Upper lobe of right lung (tissue), 1 donor: ENCODE measurements around the gene EXO1. TPM values are rescaled to one million over a fixed set of nuclear protein-coding genes. Genes with fewer than 3 reads are reported as not detected.

Experiments used
- ATAC-seq: fragments of 200-7000 bp; cut with Tn5 transposase; one replicate; pipeline ENCODE4 v1.9.1; 2020; ENCODE audit warnings: mild to moderate bottlenecking, moderate library complexity
- DNase-seq: peaks from one replicate; pipeline ENCODE4 v3.0.0-alpha.2; 2020
- H3K27ac ChIP-seq: fragments of 200-600 bp; one replicate; pipeline ENCODE4 v1.8.0; 2022
- H3K27me3 ChIP-seq: fragments of 200-600 bp; one replicate; pipeline ENCODE4 v1.8.0; 2022; ENCODE audit warnings: mild to moderate bottlenecking
- H3K36me3 ChIP-seq: fragments of 200-600 bp; one replicate; pipeline ENCODE4 v1.8.0; 2022
- H3K4me1 ChIP-seq: fragments of 200-600 bp; one replicate; pipeline ENCODE4 v1.8.0; 2022
- H3K4me3 ChIP-seq: fragments of 200-600 bp; one replicate; pipeline ENCODE4 v1.8.0; 2022; ENCODE audit warnings: mild to moderate bottlenecking
- H3K9me3 ChIP-seq: fragments of 200-600 bp; one replicate; pipeline ENCODE4 v1.8.0; 2022
- CTCF ChIP-seq: fragments of 200-600 bp; IDR thresholded peaks from one replicate; pipeline ENCODE4 v1.8.0; 2022; ENCODE audit warnings: antibody characterized with exemption
- intact Hi-C: fragments of 100-400 bp; cut with DNase I; formaldehyde crosslinking; loops from one replicate; pipeline ENCODE4 v1.11.0; 2022
- total RNA-seq: library from RNA; stranded (reverse); fragmentation: NEBNext Ultra II Directional; extraction: Animal tissue kit (Norgen Biotek cat#: 25700); gene quantifications from one replicate; pipeline ENCODE4 v1.2.1, GENCODE V29; 2021
- donor health status: DM: no; HTN: yes; CAD: no; lungs with severe emphysema.

The EXO1 gene
- total RNA-seq, 1 donor from 2014 or later, result 0.32 TPM

DNA sequence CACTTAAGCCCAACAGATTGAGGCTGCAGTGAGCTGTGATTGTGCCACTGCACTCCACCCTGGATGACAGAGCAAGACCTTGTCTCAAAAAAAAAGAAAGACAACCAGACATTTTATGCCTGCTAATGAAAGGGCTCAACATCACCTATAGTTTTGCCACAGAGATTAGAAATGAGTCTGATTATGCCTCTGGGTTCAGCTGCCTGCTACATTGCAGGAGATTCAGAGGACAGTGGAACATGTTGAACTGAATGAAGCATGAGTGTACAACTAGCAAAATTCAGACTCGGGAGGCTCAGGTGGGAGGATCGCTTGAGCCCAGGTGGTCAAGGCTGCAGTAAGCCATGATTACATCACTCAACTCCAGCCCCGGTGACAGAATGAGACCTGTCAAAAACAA is 46.0 kb downstream of the EXO1 start:
- no peaks in the 10 kb centered on the region for H3K9me3 ChIP-seq
- no peak overlapping the region for H3K4me3 ChIP-seq
- TF ChIP-seq CTCF, result no peak
- DNase-seq (no peak), ATAC-seq (no peak)
- H3K27ac ChIP-seq, result no peak overlapping the region
- H3K4me1 ChIP-seq, result no peaks in the 10 kb centered on the region
- intact Hi-C loops, result no loop called here
- H3K27me3 ChIP-seq, result no peaks in the 10 kb centered on the region
- no peaks in the 10 kb centered on the region for H3K36me3 ChIP-seq

- ATAC-seq, result no peak
- no peak overlapping the region for H3K27ac ChIP-seq
- no peaks in the 10 kb centered on the region for H3K9me3 ChIP-seq
- H3K4me3 ChIP-seq, result no peak overlapping the region
- no peak for DNase-seq
- H3K4me1 ChIP-seq, result no peaks in the 10 kb centered on the region
- no peaks in the 10 kb centered on the region for H3K36me3 ChIP-seq
- H3K27me3 ChIP-seq, result no peaks in the 10 kb centered on the region
- intact Hi-C loops, result no loop called here
- no peak for TF ChIP-seq CTCF
These were observed 47.0 kb downstream of the EXO1 start for GRCh38 chr1:241895013-241895412.

GRCh38 chr1:241896670-241896962 is 48.6 kb downstream of the EXO1 start:
- Histone ChIP-seq H3K4me1 (no peaks in the 10 kb centered on the region), H3K27me3 (no peaks in the 10 kb centered on the region), H3K36me3 (no peaks in the 10 kb centered on the region), H3K9me3 (no peaks in the 10 kb centered on the region), H3K27ac (no peak overlapping the region), H3K4me3 (no peak overlapping the region)
- DNase-seq (no peak), ATAC-seq (no peak)
- TF ChIP-seq CTCF, result no peak
- intact Hi-C loops, result no loop called here

- Histone ChIP-seq H3K9me3 (no peaks in the 10 kb centered on the region), H3K27ac (no peak overlapping the region), H3K4me3 (no peak overlapping the region), H3K36me3 (no peaks in the 10 kb centered on the region), H3K4me1 (no peaks in the 10 kb centered on the region), H3K27me3 (no peaks in the 10 kb centered on the region)
- no peak for TF ChIP-seq CTCF
- intact Hi-C loops, result no loop called here
- no peak for DNase-seq
- no peak for ATAC-seq
These were observed 51.2 kb downstream of the EXO1 start for GRCh38 chr1:241899210-241899609.

DNA sequence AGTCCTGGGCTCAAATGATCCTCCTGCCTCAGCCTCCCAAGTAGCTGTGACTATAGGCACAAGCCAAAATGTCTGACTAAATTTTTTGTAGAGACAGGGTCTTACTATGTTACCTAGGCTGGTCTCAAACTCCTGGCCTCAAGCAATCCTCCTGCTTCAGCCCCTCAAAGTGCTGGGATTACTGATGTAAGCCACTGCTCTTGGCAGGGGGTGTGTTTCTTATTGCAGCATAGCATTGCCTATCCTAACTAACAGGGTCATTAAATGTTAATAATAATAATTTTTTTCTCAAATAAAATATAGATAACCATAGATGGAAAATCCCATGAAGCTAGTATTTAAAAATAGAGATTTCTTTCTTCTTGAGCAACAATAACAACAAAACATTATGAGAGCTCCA is 52.4 kb downstream of the EXO1 start:
- no peaks in the 10 kb centered on the region for H3K36me3 ChIP-seq
- H3K9me3 ChIP-seq, result no peaks in the 10 kb centered on the region
- H3K4me3 ChIP-seq, result no peak overlapping the region
- H3K27me3 ChIP-seq, result no peaks in the 10 kb centered on the region
- no peak for TF ChIP-seq CTCF
- intact Hi-C loops, result no loop called here
- no peaks in the 10 kb centered on the region for H3K4me1 ChIP-seq
- H3K27ac ChIP-seq, result no peak overlapping the region
- DNase-seq (no peak), ATAC-seq (no peak)

GRCh38 chr1:241902391-241903065 is 54.5 kb downstream of the EXO1 start:
- Histone ChIP-seq H3K27ac (no peak overlapping the region), H3K4me1 (no peaks in the 10 kb centered on the region), H3K4me3 (no peak overlapping the region), H3K9me3 (no peaks in the 10 kb centered on the region), H3K36me3 (no peaks in the 10 kb centered on the region), H3K27me3 (no peaks in the 10 kb centered on the region)
- TF ChIP-seq CTCF, result no peak
- intact Hi-C loops, result no loop called here
- DNase-seq (no peak), ATAC-seq (no peak)
